HUES64 (cell line): ENCODE measurements around the gene ESR1.

Experiments used
- H3K27ac ChIP-seq: 2 replicates; pipeline ENCODE4 v1.7.0; 2013; ENCODE audit warnings: low read depth, low read length, inconsistent platforms
- H3K27me3 ChIP-seq: 2 replicates; pipeline ENCODE4 v1.6.1; 2013; ENCODE audit warnings: mild to moderate bottlenecking, low read length; ENCODE audit not compliant: insufficient read depth
- H3K36me3 ChIP-seq: 2 replicates; pipeline ENCODE4 v1.6.1; 2013; ENCODE audit warnings: mild to moderate bottlenecking, low read length; ENCODE audit not compliant: insufficient read depth
- H3K4me1 ChIP-seq: 2 replicates; pipeline ENCODE4 v1.6.1; 2013; ENCODE audit warnings: mild to moderate bottlenecking, low read length, moderate library complexity; ENCODE audit not compliant: insufficient read depth
- H3K4me3 ChIP-seq: 2 replicates; pipeline ENCODE4 v1.5.1; 2013; ENCODE audit warnings: mild to moderate bottlenecking, low read length, moderate library complexity
- H3K9ac ChIP-seq: 2 replicates; pipeline ENCODE4 v1.6.1; 2013; ENCODE audit warnings: mild to moderate bottlenecking, low read depth, low read length
- H3K9me3 ChIP-seq: 2 replicates; pipeline ENCODE4 v1.6.1; 2013; ENCODE audit warnings: low read depth, low read length; ENCODE audit not compliant: insufficient read depth
- WGBS: fragments of 150-250, 120-280 bp; methylation state at CpG from one replicate; pipeline ENCODE4 v1.1.7; 2013; ENCODE audit warnings: missing lambda C conversion rate; 5-methylcytosine and 5-hydroxymethylcytosine counted together

ESR1 gene

DNA sequence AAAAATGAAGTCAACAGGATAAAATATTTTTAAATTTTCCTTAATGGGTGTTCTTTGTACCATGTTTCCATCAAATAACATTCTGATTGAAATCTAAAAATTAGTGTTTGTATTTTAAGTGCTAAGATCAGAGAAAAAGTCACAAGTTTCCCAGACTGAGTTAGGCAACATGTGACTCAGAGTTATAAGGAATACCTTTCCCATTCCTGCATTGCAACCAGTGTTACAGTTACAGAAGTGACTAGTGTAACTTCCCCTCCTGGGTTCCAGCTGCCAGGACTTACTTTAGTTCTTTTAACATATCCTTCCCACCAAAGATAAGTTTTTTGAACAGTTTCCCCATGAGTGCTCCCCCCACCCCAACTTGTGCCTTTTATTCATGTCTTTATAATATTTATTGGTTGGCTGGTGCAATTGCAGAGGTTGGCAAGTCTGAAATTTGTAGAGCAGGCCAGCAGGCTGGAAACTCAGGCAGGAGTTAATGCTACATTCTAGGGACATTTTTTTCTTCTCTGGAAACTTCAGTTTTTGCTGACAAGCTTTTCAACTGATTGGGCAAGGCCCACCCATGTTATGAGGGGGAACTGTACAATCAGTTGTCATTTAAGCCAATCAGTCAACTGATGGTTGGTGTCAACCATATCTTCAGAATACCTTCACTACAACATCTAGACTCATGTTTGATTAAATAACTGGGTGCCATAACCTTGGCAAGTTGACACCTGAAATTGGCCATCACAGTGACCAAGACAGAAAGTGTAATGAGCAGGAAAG lies 22.9 kb upstream of the ESR1 start:
- Histone ChIP-seq H3K27ac (no peak overlapping the region), H3K9ac (no peak overlapping the region), H3K4me1 (no peaks in the 10 kb centered on the region), H3K36me3 (no peaks in the 10 kb centered on the region), H3K9me3 (no peaks in the 10 kb centered on the region), H3K4me3 (no peak overlapping the region), H3K27me3 (no peaks in the 10 kb centered on the region)

DNA sequence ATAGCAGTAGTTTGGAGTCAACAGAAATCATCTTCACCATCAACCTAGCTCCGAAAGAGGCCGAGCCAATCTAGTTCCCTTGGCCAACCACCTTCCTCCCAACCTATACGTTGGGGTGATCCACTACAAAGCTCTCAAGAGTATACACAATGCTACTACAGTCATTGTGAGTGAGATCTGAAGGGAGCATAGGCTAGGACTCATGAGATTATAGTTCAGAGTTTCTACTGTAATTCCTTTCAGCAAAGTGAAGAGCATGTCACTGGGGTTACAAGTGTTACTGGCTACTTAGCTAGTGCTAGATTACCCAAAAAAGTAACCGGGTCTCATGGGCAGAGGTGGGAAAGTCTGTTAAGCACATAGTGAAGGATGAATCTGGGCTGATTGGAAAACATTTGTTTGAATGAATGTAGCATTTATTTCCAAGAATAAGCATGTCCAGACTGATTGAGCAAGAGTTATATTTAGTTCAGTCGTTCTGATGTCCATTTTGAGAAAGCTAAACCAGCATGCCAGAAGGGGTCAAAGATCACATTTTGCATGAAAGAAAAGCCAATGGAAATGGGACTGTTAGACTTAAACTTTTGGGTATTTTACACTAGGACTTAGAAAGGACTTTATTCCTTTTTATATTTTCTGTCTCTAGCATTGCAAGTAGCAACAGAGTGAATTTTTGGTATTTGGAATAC lies 10.5 kb upstream of the ESR1 start:
- H3K9me3 ChIP-seq = no peaks in the 10 kb centered on the region
- no peaks in the 10 kb centered on the region for H3K36me3 ChIP-seq
- no peak overlapping the region for H3K27ac ChIP-seq
- H3K4me3 ChIP-seq = no peak overlapping the region
- no peak overlapping the region for H3K9ac ChIP-seq
- H3K27me3 ChIP-seq = no peaks in the 10 kb centered on the region
- no peaks in the 10 kb centered on the region for H3K4me1 ChIP-seq
- WGBS = 90% methylated on average over 5 of the region's 5 CpGs

DNA sequence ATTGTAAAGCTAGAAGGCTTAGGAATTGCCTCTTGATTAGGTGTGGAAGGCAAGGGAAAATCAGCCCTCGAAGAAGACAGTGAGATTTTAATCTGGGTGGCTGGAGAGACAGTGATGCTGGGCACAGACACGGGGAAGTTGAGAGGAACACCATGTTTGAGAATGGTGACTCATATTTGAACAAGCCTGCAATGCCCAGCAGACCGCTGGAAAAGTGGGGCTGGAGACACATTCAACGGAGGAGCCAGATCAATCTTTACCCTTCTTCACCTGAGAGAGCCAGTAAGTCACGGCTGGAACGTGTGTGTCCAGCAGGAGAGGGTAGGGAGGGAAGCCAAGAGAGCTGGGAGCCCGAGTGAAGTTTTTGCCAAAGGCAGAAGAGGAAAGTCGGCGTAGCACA lies 3.7 kb upstream of the ESR1 start:
- H3K4me1 ChIP-seq = 0 out of 2 replicates have a peak, but pooled peaks cover 3% of the 10 kb centered on the region
- H3K36me3 ChIP-seq = no peaks in the 10 kb centered on the region
- no peak overlapping the region for H3K4me3 ChIP-seq
- H3K9me3 ChIP-seq = no peaks in the 10 kb centered on the region
- H3K9ac ChIP-seq = no peak overlapping the region
- WGBS = 84% methylated on average over 7 of the region's 9 CpGs
- H3K27ac ChIP-seq = no peak overlapping the region
- H3K27me3 ChIP-seq = peaks cover 40% of the 10 kb centered on the region

DNA sequence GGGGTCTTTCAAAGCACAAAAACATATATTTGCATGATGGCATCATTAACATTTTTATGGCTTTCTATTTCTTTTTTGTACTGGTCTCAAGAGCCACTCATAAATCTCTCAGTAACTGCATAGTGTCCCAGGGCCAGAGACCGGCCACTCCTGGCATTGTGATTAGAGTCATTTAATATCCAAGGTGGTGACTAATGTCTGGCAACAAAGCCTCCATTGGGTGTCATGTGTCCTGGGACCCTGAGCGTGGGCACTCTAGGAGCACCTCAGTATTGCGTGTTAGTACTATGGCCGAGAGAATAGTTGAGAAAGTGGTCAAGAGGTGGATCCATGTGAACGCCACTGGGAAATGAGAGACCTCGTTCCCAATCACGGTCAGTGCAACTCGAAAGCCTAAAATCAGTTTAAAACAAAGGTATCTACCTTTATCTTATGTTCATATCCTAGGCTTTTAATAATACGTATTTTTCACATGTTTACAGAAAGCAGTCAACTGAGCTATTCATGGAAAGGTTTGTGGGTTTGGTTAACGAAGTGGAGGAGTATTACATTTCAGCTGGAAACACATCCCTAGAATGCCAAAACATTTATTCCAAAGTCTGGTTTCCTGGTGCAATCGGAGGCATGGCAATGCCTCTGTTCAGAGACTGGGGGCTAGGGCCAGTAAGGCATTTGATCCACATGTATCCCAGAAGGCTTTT lies 2.7 kb upstream of the ESR1 start:
- Histone ChIP-seq H3K27me3 (peaks cover 50% of the 10 kb centered on the region), H3K36me3 (no peaks in the 10 kb centered on the region), H3K27ac (no peak overlapping the region), H3K4me3 (no peak overlapping the region), H3K4me1 (peaks cover 10% of the 10 kb centered on the region; the same call in 1 of the 2 replicates), H3K9ac (no peak overlapping the region), H3K9me3 (no peaks in the 10 kb centered on the region)
- WGBS = 87% methylated on average over 10 of the region's 11 CpGs

DNA sequence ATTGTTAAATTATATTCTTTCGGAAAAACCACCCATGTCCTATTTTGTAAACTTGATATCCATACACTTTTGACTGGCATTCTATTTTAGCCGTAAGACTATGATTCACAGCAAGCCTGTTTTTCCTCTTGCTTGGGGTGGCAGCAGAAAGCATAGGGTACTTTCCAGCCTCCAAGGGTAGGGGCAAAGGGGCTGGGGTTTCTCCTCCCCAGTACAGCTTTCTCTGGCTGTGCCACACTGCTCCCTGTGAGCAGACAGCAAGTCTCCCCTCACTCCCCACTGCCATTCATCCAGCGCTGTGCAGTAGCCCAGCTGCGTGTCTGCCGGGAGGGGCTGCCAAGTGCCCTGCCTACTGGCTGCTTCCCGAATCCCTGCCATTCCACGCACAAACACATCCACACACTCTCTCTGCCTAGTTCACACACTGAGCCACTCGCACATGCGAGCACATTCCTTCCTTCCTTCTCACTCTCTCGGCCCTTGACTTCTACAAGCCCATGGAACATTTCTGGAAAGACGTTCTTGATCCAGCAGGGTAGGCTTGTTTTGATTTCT lies 2.1 kb upstream of the ESR1 start:
- Histone ChIP-seq H3K27me3 (peaks cover 56% of the 10 kb centered on the region), H3K36me3 (no peaks in the 10 kb centered on the region), H3K9ac (no peak overlapping the region), H3K27ac (no peak overlapping the region), H3K9me3 (no peaks in the 10 kb centered on the region), H3K4me3 (no peak overlapping the region), H3K4me1 (peaks cover 10% of the 10 kb centered on the region; the same call in 1 of the 2 replicates)
- WGBS = 73% methylated on average over 11 of the region's 11 CpGs

DNA sequence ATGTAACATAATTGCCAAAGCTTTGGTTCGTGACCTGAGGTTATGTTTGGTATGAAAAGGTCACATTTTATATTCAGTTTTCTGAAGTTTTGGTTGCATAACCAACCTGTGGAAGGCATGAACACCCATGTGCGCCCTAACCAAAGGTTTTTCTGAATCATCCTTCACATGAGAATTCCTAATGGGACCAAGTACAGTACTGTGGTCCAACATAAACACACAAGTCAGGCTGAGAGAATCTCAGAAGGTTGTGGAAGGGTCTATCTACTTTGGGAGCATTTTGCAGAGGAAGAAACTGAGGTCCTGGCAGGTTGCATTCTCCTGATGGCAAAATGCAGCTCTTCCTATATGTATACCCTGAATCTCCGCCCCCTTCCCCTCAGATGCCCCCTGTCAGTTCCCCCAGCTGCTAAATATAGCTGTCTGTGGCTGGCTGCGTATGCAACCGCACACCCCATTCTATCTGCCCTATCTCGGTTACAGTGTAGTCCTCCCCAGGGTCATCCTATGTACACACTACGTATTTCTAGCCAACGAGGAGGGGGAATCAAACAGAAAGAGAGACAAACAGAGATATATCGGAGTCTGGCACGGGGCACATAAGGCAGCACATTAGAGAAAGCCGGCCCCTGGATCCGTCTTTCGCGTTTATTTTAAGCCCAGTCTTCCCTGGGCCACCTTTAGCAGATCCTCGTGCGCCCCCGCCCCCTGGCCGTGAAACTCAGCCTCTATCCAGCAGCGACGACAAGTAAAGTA lies 547 bp upstream of the ESR1 start:
- H3K27ac ChIP-seq = no peak overlapping the region
- no peaks in the 10 kb centered on the region for H3K9me3 ChIP-seq
- H3K9ac ChIP-seq = no peak overlapping the region
- H3K4me1 ChIP-seq = peaks cover 10% of the 10 kb centered on the region; the same call in 1 of the 2 replicates
- WGBS = 16% methylated on average over 20 of the region's 20 CpGs
- H3K4me3 ChIP-seq = peak overlapping the region; percentile 53
- H3K27me3 ChIP-seq = peaks cover 72% of the 10 kb centered on the region
- H3K36me3 ChIP-seq = no peaks in the 10 kb centered on the region

DNA sequence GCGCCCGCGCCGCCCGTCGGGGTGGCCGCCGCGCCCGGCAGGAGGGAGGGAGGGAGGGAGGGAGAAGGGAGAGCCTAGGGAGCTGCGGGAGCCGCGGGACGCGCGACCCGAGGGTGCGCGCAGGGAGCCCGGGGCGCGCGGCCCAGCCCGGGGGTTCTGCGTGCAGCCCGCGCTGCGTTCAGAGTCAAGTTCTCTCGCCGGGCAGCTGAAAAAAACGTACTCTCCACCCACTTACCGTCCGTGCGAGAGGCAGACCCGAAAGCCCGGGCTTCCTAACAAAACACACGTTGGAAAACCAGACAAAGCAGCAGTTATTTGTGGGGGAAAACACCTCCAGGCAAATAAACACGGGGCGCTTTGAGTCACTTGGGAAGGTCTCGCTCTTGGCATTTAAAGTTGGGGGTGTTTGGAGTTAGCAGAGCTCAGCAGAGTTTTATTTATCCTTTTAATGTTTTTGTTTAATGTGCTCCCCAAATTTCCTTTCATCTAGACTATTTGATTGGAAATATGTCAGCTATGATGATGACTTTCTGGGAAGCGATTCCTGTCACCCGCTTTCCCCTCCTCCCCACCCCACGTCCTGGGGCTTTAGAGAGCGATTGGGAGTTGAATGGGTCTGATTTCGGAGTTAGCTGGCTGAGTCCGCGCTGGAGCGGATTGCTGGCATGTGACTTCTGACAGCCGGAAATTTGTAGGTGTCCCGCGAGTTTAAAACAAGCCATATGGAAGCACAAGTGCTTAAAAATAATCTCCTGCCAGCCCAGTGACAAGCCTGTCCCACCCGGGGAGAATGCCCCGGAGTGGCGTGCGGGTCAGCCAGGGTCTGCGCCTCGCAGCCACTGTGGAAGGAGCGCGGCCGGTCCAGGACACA lies 1.1 kb downstream of the ESR1 start:
- 6% methylated on average over 57 of the region's 60 CpGs for WGBS
- H3K9ac ChIP-seq = no peak overlapping the region
- H3K4me3 ChIP-seq = peak overlapping the region; percentile 53

DNA sequence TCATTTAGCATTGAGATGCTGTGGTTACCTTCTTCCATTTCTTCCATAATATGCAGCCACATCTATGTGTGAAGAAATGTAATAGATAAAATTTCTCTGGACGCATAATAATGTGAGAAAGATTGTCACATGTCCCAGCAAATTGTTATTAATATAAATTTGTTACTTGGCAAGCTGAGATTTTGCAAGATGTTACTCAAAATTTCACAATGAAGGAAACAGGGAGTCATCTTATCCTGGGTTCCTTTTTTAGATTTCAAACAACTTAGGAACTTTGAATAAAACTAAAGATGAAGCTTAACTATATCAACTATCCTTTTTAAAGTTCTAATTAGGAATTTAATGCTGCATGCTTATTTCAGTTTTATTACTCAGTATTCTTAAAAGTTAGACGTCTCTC lies 3.6 kb downstream of the ESR1 start:
- H3K27me3 ChIP-seq = peaks cover 73% of the 10 kb centered on the region
- H3K9ac ChIP-seq = no peak overlapping the region
- no peaks in the 10 kb centered on the region for H3K36me3 ChIP-seq

More for the DNA sequence above, 1.1 kb downstream of the ESR1 start:
- Histone ChIP-seq H3K27me3 (peaks cover 87% of the 10 kb centered on the region), H3K36me3 (no peaks in the 10 kb centered on the region), H3K9me3 (no peaks in the 10 kb centered on the region), H3K4me1 (peaks cover 10% of the 10 kb centered on the region; the same call in 1 of the 2 replicates), H3K27ac (no peak overlapping the region)

DNA sequence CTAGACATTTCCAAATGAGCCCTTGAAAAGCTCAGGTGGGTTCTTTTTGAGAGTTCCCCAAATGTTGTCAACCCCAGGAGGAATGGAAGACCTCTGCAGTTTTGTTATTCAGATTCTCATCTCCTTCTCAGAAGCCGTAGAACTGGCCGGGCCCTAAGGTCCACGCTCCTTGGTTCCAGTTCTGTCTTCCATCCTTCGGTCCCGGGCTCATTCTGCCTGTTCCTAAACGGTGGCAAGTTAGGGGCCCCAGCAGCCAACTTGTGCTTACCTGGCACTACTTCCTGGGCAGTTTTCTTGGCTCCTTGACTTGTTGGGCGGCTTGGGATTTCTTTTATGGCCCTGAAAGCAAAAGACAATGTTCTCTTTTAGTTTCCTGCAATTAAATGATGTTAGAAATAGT lies 6.4 kb downstream of the ESR1 start:
- H3K9me3 ChIP-seq = no peaks in the 10 kb centered on the region
- H3K36me3 ChIP-seq = no peaks in the 10 kb centered on the region
- WGBS = 91% methylated on average over 7 of the region's 7 CpGs
- peaks cover 6% of the 10 kb centered on the region; the same call in 1 of the 2 replicates for H3K4me1 ChIP-seq
- peaks cover 45% of the 10 kb centered on the region for H3K27me3 ChIP-seq
- H3K4me3 ChIP-seq = no peak overlapping the region
- no peak overlapping the region for H3K27ac ChIP-seq
- H3K9ac ChIP-seq = no peak overlapping the region

More for the DNA sequence above, 3.6 kb downstream of the ESR1 start:
- WGBS = 82% methylated on average over 1 of the region's 2 CpGs
- Histone ChIP-seq H3K9me3 (no peaks in the 10 kb centered on the region), H3K4me3 (no peak overlapping the region), H3K27ac (no peak overlapping the region), H3K4me1 (peaks cover 10% of the 10 kb centered on the region; the same call in 1 of the 2 replicates)

DNA sequence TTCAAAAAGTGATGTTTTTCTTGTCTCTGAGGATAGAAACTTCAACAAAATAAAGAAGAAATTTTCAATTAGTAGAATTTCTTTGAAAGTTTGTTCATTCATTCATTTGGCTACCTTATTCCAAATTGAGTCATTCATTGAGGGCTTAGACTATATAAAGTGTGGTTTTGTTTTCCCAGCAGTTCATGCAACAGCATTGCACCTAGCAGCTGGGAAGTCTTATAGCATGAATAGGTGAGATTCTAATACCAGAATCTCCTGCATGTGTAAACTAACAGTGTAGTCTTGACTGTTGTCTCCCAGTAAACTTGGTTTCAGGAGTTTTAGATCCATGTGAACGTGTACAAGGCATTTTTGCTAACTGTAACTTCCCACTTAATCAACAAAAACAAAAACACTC lies 7.1 kb downstream of the ESR1 start:
- Histone ChIP-seq H3K27ac (no peak overlapping the region), H3K4me1 (no peaks in the 10 kb centered on the region), H3K4me3 (no peak overlapping the region), H3K27me3 (peaks cover 38% of the 10 kb centered on the region), H3K9me3 (no peaks in the 10 kb centered on the region), H3K36me3 (no peaks in the 10 kb centered on the region), H3K9ac (no peak overlapping the region)
- WGBS = 94% methylated on average over 1 of the region's 1 CpG
